ENCODE measurements around the gene ARL13B.

- no peak for TF ChIP-seq JUND (IDR thresholded peaks at IDR 0.05; ENCODE audit: low read depth, low read length)
- TF ChIP-seq CEBPZ (IDR thresholded peaks at IDR 0.05; ENCODE audit: low read depth, low read length) = no peak
Observed at GRCh38 chr3:94012185-94012584, 32.2 kb downstream of the ARL13B start.
